Stimulated activated CD8-positive, alpha-beta memory T cell treated with anti-CD3 and anti-CD28 coated beads, Interleukin-15, amount 100 ng/mL, for 48 hours (primary cell): ENCODE data around the gene AUTS2.

Experiments
- DNase-seq, 2 donors: peaks; one replicate each; pipeline ENCODE4 v3.0.0-alpha.2; 2020; ENCODE audit warnings: low read depth in 2 of 2

Gene AUTS2

DNA sequence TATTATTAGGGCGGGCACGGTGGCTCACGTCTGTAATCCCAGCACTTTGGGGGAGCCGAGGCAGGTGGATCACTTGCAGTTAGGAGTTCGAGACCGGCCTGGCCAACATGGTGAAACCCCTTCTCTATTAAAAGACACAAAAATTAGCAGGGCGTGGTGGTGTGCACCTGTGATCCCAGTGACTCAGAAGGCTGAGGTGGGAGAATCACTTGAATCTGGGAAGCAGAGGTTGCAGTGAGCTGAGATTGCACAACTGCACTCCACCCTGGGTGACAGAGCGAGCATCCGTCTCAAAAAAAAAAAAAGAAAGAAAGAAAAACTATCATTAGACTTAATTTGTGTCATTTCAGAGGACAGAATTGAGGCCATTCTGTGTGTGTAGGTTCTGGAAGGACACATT, 780.9 kb downstream of the AUTS2 start:
- DNase-seq: no peak

DNA sequence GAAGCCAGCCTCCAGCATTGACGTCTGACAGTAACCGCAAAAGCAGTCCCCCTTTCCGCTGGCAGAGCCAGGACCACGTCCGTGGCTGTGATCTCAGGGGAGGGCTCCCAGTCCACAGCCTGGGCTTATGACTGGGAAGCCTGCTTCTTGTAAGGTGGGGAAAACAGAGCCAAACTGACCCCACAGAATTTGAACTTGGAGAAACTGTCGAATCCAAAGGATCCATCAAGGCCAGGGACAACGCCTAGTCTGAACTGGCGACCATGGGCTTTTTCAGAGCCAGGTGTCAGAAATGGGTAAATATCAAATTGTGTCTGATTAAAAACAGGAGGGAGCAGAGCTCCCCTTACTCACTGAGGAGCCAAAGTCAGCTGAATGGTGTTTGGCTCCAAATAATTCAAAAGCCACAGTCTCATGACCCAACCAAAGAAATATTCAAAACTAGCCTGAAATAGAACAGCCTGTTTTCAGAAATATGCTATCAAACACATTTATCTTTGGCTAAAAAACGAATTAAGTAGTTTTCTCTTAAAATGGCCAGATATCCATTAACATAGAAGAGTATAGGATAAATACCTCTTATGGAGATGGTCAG, 782.2 kb downstream of the AUTS2 start:
- no peak for DNase-seq

DNA sequence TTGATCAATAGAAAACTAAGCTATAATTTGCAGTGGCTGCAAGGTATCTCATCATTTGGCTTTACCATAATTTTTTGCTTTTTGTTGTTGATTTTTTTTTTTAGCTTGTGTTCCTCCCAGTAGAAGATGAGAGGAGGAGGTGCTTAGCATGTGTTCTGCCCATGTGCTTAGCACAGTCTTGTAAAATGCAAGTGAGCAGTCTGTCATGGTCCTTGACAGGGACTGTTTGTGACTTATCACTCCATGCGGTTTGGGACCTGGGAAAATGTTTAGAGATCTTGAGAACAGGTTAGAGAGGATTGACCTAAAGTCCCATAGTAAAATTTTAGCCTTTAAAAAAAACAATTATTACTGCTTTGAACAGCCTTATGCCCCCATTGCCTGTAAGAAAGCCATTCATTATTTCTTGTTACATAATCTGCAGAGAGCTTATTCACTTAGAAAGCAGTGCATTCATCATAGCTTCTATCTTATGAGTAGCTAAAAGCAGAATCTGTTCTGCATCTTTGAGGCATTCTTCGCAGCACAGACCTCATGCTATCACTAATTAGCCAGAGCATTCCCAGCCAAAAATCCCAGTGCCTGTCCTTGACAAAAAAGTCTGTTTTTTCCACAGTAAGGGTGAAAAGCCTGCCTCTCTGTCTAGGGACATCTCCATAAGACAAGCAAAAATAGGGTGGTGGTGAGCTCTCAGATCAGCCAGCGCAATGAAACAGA, 784.9 kb downstream of the AUTS2 start:
- DNase-seq: no peak

DNA sequence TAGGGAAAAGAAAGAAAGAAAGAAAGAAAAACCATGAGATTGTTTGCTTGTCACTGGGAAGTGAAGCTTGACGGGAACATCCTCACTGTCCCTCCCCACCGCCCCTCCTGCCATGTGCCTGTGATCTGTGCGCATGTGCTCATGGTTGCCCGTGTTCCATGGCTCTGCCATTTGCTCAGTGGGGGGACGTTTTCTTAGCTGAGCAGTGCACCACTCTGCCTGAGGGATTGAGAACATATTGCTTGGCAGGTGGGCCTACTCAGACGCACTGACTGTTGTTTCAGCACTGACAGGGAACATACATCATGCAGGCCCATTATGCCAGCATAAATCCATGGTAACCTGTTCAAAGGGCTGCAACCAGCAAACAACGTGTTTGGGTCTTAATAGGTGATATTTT, 785.7 kb downstream of the AUTS2 start:
- no peak for DNase-seq

DNA sequence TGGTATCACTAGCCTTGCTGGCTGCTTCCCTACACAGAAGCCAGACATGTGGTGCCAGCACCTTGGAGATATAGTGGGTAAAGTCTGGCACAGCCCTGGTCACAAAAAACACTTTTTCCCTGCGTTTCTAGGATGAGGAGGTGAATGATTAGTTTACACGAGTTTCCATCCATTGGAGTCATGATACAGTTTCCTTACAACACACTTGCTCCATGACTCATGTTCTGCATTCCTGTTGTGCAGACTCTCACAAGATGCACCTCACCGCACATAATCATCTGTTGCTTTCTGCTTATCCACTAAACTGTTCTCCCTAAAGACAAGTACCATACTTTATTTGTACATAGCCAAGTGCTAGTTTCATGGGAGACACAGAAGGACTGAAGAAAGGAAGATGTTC, 786.6 kb downstream of the AUTS2 start:
- no peak for DNase-seq

DNA sequence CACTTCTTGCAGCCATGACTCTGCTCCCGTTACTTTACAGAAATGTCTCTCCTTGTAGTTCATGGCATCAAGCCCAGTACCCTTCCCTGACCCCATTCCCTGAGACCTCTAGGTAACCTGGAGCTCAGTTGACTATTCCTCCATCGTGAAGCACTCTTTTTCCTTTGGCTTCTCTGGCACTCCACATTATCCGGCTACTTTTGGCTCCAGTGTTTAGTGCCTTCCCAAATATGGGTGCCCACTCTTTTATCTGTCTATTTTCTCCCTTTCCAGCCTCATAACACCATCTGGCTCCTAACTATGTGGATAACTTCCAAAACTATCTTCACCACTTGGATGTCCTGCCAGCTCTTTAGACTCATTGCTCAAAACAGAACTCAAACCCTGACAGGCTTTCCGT, 788.9 kb downstream of the AUTS2 start:
- no peak for DNase-seq

DNA sequence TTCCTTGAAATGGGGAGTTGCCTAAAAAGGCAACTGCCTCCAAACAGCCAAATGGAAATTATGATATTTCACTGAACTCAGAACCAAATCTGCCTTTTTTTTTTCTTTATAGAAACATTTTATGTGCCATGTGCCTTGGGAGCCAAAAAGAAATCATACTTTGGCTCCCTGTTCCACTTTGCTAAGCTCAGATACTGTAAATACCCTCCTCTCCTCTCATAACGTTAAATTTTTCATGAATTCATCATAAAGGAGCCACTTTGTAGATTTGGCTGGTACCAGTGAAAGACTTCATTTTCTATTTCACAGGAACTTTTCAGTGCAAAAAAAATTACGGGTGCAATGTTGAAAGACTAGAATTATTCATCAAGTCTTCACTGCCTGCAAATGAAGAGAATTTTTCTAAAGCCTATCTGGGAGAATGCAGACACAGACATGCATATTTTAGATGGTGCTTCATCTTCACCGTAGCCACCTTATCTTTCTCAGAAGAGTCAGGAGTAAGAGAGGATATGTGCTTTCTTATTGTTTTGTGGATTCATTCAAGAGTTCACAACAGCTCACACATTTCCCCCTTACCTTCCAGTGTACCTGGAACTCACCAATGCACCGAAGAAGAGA, 791.4 kb downstream of the AUTS2 start:
- DNase-seq: no peak

DNA sequence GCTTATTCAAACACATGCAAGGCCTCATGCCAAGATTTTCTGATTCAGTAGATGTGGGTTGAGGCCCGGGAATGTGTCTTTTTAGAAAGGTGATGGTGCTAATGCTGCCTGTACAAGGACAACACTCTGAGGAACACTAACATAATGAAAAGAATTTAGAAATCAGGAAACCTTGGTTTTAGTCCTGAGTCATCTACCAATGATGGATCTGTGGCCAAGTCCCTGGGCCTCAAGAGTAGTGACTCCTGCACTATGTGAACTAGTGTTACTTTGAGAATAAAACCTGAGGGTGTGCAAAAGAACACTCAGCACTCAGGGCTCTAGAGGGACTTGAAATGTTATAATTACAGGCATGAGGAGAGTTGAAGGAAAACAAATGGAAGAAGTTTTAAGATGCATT, 792.0 kb downstream of the AUTS2 start:
- DNase-seq: no peak

DNA sequence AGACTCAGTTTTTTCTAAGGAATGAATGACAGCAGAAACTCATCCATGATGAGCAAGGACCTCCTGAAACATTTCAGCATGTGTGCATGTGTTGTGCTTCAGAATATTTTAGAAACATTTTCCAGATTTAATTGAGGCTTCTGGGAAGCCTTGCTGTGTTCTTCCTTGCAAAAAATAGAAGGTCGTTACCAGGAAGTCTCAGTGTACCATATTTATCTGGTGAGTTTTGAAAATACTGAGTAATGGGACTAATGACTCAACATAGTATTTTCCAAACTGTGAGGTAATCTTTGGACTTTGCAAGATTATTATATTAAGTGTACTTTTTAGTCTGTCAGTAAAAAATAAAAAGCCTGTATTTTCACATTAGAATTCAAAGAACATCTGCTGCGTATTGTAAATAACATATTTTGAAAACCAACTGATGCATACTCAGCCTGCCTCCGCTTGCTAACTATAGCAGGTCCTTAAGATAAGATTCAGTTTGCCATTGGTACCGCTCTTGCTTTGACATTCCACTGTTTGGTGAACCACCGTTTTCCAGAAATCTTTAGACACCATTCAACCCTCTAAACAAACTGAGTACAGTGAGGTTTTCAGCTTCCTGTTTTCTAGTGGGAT, 794.1 kb downstream of the AUTS2 start:
- DNase-seq: no peak

DNA sequence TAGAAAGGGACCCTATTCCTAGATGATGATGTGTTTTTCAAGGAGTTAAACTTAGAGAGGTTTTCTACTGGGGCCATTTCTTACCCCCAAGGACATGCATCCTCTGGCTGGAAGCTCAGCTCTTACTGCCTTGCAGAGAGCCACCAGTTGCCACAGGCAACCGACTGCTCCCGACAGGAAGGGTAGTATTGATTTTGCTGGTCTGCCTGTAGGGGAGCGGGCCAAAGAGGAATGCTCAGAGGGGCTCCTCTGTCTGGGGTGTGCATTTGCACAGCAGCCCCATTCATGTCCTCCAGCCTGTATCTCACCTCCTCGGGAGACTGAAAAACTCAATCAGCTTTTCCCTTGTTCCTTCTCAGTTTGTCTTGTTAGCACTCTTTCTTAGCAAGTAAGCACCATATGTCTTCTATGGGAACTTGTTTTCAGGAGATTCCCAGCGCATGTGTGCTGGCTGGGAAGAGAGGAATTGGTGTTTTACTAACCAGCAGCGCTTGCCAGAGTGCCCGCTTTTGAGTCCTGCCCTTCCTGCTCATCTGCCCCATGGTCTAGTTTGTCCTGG, 794.7 kb downstream of the AUTS2 start:
- no peak for DNase-seq

DNA sequence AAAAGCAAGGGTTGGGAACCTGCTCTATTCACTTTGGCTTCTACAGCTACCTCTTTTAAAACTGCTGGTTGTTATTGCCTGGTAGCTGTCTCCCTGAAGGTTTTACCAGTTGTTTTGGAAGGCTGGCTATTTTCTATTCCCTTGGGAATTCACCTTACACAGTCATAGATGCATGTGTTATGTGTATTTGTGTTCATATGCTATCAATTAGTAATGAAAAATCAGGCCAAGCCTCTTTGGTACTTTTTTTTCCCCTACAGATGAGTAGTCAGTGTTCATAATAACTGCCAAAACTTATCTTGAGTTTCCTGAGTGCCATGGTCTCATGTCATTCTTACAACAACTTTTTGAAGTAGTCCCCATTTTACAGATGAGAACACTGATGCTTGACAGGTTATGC, 795.7 kb downstream of the AUTS2 start:
- no peak for DNase-seq

DNA sequence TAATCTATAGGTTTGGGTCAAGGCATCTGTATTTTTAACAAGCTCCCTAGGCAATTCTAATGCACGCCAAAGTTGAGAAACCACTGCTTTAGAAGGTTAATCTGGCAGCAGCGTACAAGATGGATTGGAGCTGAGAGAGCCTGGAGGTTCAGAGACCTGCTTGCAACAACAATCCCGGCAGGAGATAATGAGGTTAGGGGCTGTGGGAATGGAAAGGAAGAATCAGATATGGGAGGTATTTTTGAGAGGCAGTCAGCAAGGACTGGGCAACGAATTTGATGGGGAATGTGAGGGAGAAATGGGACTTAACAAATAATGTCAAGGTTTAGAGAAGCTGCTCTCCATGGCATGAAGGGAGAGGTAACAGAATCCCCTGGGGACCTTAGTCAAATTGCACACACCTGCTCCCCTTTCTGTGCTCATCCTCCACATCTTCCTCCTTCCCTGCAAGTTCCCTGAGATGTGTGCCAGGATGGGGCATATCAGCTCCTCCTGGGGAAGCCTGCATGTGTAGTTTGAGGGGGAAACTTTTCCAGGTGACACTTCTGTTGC, 802.6 kb downstream of the AUTS2 start:
- DNase-seq: no peak

DNA sequence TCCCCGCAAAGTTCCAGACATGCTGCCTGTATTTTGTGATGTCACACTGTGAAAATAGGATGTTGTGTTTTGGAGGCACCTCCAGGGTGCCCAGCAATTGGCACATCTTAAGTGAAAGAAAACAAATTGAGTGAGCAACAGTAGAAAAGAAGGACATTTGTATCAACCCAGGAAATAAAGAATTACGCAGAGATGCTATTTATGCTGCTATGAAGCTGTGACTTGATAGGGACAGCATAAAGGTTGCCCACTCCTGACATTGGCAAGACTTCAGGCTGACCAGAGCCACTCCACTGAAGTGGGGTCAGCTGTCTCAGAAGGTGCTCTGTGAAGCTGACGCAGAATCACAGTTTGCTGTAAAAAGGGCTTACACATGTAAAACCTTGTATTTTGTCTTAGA, 803.8 kb downstream of the AUTS2 start:
- no peak for DNase-seq

DNA sequence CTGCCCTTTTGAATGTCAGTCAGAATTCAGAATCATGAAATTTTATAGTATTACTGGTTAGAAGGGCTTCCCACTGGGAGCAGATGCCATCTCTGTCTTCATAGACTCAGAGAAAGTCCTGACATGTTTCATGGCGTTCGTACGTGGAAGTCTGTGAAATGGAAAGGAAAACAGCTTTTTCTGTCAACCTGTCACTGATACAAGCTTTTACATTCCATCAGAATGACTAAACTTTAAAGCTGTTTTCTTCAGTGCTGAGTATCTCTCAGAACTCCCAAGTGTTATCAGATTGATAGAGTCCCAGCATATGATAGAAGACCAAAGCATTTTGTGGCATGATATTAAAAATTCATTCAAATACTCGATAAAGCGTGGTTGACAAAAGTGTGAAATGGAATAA, 807.0 kb downstream of the AUTS2 start:
- DNase-seq: no peak

DNA sequence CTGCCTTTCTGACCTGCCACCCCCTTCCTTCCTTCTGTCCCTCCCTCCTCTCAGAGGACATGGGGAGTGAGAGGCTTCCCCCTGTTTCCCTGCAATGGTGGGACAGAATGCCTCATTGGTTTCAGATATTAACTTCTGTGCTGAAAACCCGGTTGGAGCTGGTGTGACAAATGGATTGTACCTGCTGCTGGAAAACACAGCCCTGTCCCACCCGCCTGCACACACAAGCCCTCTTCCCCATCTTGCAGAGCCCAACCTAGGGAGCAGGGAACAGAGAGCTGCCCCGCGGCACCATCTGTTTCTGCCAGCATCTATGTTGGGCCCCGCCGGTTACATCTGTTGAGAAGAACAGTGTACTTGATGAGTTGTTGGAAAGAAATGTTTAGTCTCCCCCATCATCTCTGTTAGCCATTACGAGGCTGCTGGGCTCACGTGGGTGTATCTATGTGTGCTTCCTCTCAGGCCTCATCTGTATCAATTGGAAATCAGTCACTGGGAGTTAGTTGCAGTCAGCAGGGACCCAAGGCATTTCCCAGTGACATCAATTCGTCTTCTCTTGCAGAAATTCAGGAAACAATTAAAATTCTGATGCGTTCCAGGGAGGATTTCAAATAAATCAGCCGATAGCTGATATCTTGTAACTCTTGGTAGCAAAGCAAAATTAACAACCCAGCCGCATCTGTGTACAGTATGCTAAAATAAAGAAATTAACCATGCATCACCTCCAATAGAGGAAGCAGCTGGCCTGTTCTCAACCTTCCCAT, 808.1 kb downstream of the AUTS2 start:
- DNase-seq: no peak

DNA sequence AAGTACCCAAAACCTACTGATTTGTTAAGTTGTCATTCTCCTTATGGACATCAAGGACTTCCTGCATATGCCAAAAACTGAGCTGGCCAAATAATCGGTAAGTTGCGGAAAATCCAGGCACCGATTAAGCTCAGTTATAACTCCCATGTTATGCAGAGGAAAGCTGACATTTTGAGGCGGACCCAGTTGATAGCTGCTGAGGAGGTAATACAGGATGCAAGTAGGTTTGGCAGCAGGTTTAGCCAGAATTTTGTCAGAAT, 808.6 kb downstream of the AUTS2 start:
- DNase-seq: no peak

DNA sequence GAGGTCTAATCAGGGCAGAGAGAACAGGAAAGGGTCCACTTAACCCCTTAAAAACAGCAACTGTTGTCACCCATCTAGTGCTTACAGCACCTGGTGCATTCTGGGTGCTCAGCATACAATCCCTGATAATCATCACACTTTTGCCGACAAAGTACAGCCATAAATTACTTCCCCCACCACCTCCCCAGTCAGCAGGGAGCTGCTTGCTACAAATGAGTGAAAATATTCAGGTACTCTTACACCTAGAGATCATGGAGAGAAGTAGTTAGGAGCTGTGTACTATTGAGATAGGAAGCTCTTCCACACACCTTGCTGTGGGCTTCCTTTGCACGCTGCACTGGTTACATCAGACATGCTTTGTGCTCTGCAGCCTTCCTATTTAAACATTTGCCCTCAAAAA, 810.2 kb downstream of the AUTS2 start:
- DNase-seq: no peak

DNA sequence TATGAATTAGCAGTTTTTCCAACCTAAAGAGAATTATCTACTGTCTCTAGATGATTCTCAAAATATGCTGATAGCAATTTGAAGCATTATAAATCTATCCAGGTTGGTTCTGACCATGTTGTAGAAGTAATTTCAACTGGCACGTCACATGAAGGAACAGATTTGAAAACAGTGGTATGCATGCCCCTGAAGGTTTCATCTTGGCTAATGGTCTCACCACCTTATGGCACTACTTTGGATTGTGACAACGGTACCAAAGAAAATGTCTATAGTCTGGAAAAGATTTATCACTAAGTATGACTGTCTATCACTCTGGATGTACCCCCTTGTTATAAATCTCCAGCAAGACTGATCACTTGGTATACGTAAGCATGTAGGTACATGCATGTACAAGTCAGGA, 810.6 kb downstream of the AUTS2 start:
- no peak for DNase-seq

DNA sequence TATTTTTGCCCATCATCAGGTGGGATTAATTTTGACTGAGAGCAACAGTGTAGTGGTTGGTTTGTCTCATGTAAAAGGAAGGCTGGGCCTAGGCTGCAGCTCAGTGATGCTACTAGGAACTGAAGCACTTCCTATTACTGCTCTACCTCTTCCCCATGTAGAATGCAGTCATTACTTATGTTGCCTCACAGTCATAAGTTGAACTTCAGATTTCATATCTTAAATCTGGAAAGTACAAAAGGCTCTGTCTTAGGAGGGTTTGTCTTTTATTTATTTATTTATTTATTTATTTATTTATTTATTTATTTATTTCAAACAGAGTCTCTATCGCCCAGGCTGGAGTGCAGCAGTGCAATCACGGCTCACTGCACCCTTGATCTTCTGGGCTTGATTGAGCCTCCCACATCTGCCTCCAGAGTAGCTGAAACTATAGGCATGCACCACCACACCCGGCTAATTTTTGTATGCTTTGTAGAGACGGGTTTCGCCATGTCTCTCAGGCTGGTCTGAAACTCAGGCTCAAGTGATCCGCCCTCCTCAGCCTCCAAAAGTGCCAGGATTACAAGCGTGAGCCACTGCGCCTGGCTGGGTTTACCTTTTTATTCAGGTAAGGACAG, 812.0 kb downstream of the AUTS2 start:
- no peak for DNase-seq

DNA sequence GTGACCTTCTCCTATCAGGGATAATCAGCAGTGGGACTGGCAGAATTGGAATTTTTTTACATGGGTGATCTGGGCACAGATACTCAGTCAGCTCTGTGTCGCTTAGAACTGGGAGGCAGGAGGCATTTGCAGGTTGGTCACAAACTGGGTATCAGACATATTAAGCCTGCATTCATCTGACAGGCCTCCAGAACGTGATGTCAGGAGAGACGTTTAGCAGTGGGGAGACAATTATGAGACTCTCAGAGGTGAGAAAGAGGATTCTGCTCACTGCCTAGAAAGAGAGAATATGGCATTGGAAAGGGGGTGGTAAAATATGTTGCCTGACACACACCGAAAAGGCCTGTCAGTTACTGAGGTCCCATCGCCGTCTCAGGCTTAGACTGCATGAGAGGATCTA, 816.1 kb downstream of the AUTS2 start:
- no peak for DNase-seq

DNA sequence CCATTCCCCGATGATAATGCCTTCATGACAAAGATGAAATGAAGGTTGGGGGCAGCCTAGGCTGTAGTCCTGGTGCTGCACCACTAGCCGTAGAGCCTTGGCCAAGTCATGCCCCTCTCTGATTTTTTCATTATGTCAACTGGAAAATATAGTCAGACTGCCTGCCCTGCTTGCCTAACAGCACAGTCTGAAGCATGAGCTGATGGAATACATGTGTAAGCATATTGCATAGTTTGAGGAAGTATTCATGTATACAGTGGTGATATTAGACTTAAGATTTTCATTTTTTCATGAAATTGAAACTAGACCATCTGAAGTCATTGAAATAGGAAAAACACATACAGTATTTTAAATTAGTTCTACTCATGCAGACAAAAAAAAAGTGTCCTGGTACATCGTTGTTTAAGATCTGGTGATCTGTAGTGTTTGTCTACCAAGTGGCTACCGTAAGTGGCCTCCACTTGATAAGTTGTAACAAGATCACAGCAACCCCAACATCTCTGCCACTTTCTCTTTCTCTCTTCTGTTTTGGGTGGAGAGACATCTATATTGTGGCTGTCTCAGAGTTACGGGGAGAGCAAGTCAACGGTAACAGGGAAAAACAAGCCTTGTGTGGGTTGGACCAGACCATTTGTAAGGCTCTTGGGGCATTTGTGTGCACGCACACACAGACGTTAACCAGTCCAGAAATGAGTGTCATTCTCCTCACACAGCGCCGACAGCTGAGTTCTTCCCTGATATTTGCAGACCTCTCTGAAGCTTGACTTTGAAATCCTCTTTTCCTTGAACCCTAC, 817.1 kb downstream of the AUTS2 start:
- no peak for DNase-seq
